Loucy (cell line): ENCODE measurements around the gene KLC1.
"Not testable (repeated sequence)": the region's sequence is repeated elsewhere in the genome, so short reads cannot be mapped to it uniquely, and the experiment has no call there.

Experiments used
- H2AFZ ChIP-seq: fragments of 200-600 bp; sonication (generic); 2 replicates; pipeline ENCODE4 v1.6.0; 2016; ENCODE audit warnings: antibody characterized with exemption, mild to moderate bottlenecking, low read length, moderate library complexity
- H3F3A ChIP-seq: fragments of 200-600 bp; 2 replicates; pipeline ENCODE4 v1.6.0; 2016; ENCODE audit warnings: antibody characterized with exemption, low read depth, mild to moderate bottlenecking
- H3K27me3 ChIP-seq: fragments of 200-600 bp; sonication (generic); 2 replicates; pipeline ENCODE4 v1.6.1; 2014; ENCODE audit warnings: low read length, mild to moderate bottlenecking; ENCODE audit not compliant: insufficient read depth, poor library complexity, severe bottlenecking
- H3K36me3 ChIP-seq: fragments of 200-600 bp; sonication (generic); 2 replicates; pipeline ENCODE4 v1.6.1; 2016; ENCODE audit warnings: low read length; ENCODE audit not compliant: insufficient read depth
- H3K4me1 ChIP-seq: fragments of 200-600 bp; sonication (generic); 2 replicates; pipeline ENCODE4 v1.5.1; 2014; ENCODE audit warnings: low read length, mild to moderate bottlenecking; ENCODE audit not compliant: insufficient read depth, poor library complexity, severe bottlenecking
- H3K4me2 ChIP-seq: fragments of 200-600 bp; sonication (generic); 2 replicates; pipeline ENCODE4 v1.6.0; 2014; ENCODE audit warnings: antibody characterized with exemption, low read length, low read depth, mild to moderate bottlenecking; ENCODE audit not compliant: poor library complexity, severe bottlenecking
- H3K4me3 ChIP-seq: fragments of 200-600 bp; sonication (generic); 2 replicates; pipeline ENCODE4 v1.5.1; 2014; ENCODE audit warnings: low read length, mild to moderate bottlenecking, mixed read lengths; ENCODE audit not compliant: poor library complexity, severe bottlenecking
- H3K79me2 ChIP-seq: fragments of 200-600 bp; sonication (generic); 2 replicates; pipeline ENCODE4 v1.6.1; 2014; ENCODE audit warnings: low read length; ENCODE audit not compliant: insufficient read depth
- H3K9ac ChIP-seq: fragments of 200-600 bp; sonication (generic); 2 replicates; pipeline ENCODE4 v1.6.0; 2014; ENCODE audit warnings: mild to moderate bottlenecking, low read depth, low read length, moderate library complexity; ENCODE audit not compliant: poor library complexity, severe bottlenecking
- H3K9me2 ChIP-seq: fragments of 200-600 bp; sonication (generic); replicated peaks from 2 replicates; pipeline ENCODE4 v1.6.1; 2016; ENCODE audit warnings: low read depth, low read length, mixed read lengths
- H3K9me3 ChIP-seq: fragments of 200-600 bp; sonication (generic); 2 replicates; pipeline ENCODE4 v1.6.1; 2014; ENCODE audit warnings: mild to moderate bottlenecking, antibody characterized with exemption, low read length, low read depth; ENCODE audit not compliant: insufficient read depth
- H4K20me1 ChIP-seq: fragments of 200-600 bp; sonication (generic); 2 replicates; pipeline ENCODE4 v1.6.0; 2014; ENCODE audit warnings: antibody characterized with exemption, low read length, mild to moderate bottlenecking; ENCODE audit not compliant: insufficient read depth, poor library complexity, severe bottlenecking
- CTCF ChIP-seq: fragments of 200-600 bp; sonication (generic); conservative IDR thresholded peaks from 2 replicates; pipeline ENCODE4 v1.5.1; 2014; ENCODE audit warnings: mild to moderate bottlenecking, antibody characterized with exemption, low read length
- EZH2phosphoT487 ChIP-seq: fragments of 200-600 bp; IDR thresholded peaks from 2 replicates; pipeline ENCODE4 v1.6.1; 2018; ENCODE audit warnings: antibody characterized with exemption, mild to moderate bottlenecking, moderate library complexity, borderline replicate concordance

KLC1 gene

GRCh38 chr14:103652806-103653205 is 23.8 kb downstream of the KLC1 start:
- H3K4me3 ChIP-seq: no peak overlapping the region
- no peaks in the 10 kb centered on the region for H3F3A ChIP-seq
- H4K20me1 ChIP-seq: peaks cover 30% of the 10 kb centered on the region
- no peak overlapping the region for H3K4me2 ChIP-seq
- no peaks in the 10 kb centered on the region for H3K27me3 ChIP-seq
- no peak overlapping the region for H2AFZ ChIP-seq
- no peaks in the 10 kb centered on the region for H3K9me2 ChIP-seq
- H3K4me1 ChIP-seq: no peaks in the 10 kb centered on the region
- H3K9ac ChIP-seq: no peak overlapping the region
- H3K36me3 ChIP-seq: peaks cover 45% of the 10 kb centered on the region; the same call in 1 of the 2 replicates
- TF ChIP-seq EZH2phosphoT487 (no peak), CTCF (no peak)
- peaks cover 56% of the 10 kb centered on the region for H3K79me2 ChIP-seq
- H3K9me3 ChIP-seq: no peaks in the 10 kb centered on the region

- H3K4me3 ChIP-seq, H3K9ac ChIP-seq, H3K4me1 ChIP-seq, H3K4me2 ChIP-seq, H3K9me2 ChIP-seq, H2AFZ ChIP-seq, H3K27me3 ChIP-seq, H3K9me3 ChIP-seq, H3F3A ChIP-seq: not testable (repeated sequence)
- peaks cover 49% of the 10 kb centered on the region; the same call in 1 of the 2 replicates for H3K36me3 ChIP-seq
- peaks cover 27% of the 10 kb centered on the region for H4K20me1 ChIP-seq
- H3K79me2 ChIP-seq: peaks cover 50% of the 10 kb centered on the region
Measured at GRCh38 chr14:103653336-103653735, 24.3 kb downstream of the KLC1 start.

- Histone ChIP-seq H3K9me2 (no peaks in the 10 kb centered on the region), H3K27me3 (no peaks in the 10 kb centered on the region), H3K4me1 (no peaks in the 10 kb centered on the region), H3K4me3 (no peak overlapping the region), H4K20me1 (peaks cover 26% of the 10 kb centered on the region), H3K9ac (no peak overlapping the region), H3K79me2 (peaks cover 47% of the 10 kb centered on the region), H3F3A (no peaks in the 10 kb centered on the region), H3K36me3 (peaks cover 49% of the 10 kb centered on the region; the same call in 1 of the 2 replicates), H3K4me2 (no peak overlapping the region), H3K9me3 (no peaks in the 10 kb centered on the region), H2AFZ (no peak overlapping the region)
- no peak for TF ChIP-seq EZH2phosphoT487
- TF ChIP-seq CTCF: no peak
Measured at GRCh38 chr14:103653805-103654204, 24.8 kb downstream of the KLC1 start.

GRCh38 chr14:103654619-103655018 is 25.6 kb downstream of the KLC1 start:
- peaks cover 53% of the 10 kb centered on the region; the same call in 1 of the 2 replicates for H3K36me3 ChIP-seq
- no peak overlapping the region for H3K9ac ChIP-seq
- H3K4me3 ChIP-seq: no peak overlapping the region
- no peaks in the 10 kb centered on the region for H3K9me3 ChIP-seq
- H3F3A ChIP-seq: no peaks in the 10 kb centered on the region
- H3K79me2 ChIP-seq: peaks cover 39% of the 10 kb centered on the region
- no peaks in the 10 kb centered on the region for H3K9me2 ChIP-seq
- no peaks in the 10 kb centered on the region for H3K27me3 ChIP-seq
- no peak overlapping the region for H2AFZ ChIP-seq
- peaks cover 19% of the 10 kb centered on the region for H4K20me1 ChIP-seq
- no peaks in the 10 kb centered on the region for H3K4me1 ChIP-seq
- H3K4me2 ChIP-seq: no peak overlapping the region
- no peak for TF ChIP-seq CTCF
- TF ChIP-seq EZH2phosphoT487: no peak
